ENCODE data around the gene PFKL.

DNA sequence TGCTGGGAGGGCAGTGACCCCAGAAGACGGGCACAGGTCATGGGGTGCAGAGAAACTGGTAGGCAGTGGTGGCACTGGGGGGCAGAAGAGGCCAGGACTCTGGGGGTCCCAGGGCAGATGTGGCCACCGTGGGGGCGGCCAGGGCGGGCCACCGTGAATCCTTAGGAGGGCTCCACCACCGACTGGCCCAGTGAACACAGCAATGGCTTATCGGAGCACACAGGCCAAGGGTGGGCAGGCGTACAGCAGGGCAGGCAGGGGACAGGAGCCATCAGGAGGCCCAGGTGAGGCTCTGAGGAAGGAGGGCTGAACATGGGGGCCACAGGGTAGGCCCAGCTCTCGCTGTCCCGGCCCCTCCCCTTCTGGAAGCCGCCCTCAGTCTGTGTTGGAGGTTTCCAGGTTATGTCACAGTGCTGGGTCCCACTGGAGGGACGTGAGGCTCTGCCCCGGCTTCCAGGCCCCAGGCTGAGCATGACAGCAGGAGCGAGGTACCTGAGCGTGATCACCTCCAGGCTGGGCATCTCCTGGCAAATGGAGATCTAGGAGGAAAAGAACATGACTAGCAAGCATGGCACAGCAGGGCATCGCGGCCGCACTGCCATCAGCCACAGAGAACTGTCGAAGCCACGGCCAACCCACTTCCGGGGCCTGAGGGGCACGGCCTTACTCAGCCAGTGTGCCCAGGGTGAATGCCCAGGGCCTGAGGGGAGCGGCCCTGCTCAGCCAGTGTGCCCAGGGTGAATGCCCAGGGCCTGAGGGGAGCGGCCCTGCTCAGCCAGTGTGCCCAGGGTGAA lies 35.6 kb downstream of the PFKL start:
- TF ChIP-seq, protein P1, sequence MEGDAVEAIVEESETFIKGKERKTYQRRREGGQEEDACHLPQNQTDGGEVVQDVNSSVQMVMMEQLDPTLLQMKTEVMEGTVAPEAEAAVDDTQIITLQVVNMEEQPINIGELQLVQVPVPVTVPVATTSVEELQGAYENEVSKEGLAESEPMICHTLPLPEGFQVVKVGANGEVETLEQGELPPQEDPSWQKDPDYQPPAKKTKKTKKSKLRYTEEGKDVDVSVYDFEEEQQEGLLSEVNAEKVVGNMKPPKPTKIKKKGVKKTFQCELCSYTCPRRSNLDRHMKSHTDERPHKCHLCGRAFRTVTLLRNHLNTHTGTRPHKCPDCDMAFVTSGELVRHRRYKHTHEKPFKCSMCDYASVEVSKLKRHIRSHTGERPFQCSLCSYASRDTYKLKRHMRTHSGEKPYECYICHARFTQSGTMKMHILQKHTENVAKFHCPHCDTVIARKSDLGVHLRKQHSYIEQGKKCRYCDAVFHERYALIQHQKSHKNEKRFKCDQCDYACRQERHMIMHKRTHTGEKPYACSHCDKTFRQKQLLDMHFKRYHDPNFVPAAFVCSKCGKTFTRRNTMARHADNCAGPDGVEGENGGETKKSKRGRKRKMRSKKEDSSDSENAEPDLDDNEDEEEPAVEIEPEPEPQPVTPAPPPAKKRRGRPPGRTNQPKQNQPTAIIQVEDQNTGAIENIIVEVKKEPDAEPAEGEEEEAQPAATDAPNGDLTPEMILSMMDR (IDR thresholded peaks at IDR 0.05 in 4 of 5, conservative IDR thresholded peaks at IDR 0.05 in 1 of 5) = no peak
- no peak for TF ChIP-seq POLR2A (IDR thresholded peaks at IDR 0.05)

All from gastrocnemius medialis (tissue), 4 donors.